K562 (cell line): ENCODE data around the gene KLHL24. TPM values are rescaled to one million over a fixed set of nuclear protein-coding genes. Genes with fewer than 3 reads are reported as not detected.

Experiments used
- ATF1 ChIP-seq, 2 experiments: fragments of 450-650 bp in 1 of 2; IDR thresholded peaks; 2 replicates each; pipeline ENCODE4 v1.6.1; 2016; ENCODE audit warnings: missing compliant biosample characterization in 1 of 2, missing genetic modification characterization in 1 of 2
- BCL6 ChIP-seq: fragments of 250-450 bp; sonication (Bioruptor Pico); IDR thresholded peaks from 2 replicates; pipeline ENCODE4 v1.4.0; 2020
- CBX1 ChIP-seq: sonication (generic); IDR thresholded peaks from 2 replicates; pipeline ENCODE4 v1.6.1; 2016; ENCODE audit warnings: antibody characterized with exemption, low read depth, mild to moderate bottlenecking
- CHD1 ChIP-seq: fragments of 200-600 bp; sonication (generic); IDR thresholded peaks from one replicate; pipeline ENCODE4 v1.6.1; 2012; ENCODE audit warnings: mild to moderate bottlenecking, moderate library complexity, low read length, inconsistent platforms
- CREB3 ChIP-seq: fragments of 450-650 bp; conservative IDR thresholded peaks from 2 replicates; pipeline ENCODE4 v1.6.1; 2016; ENCODE audit warnings: missing genetic modification characterization, low read depth, mild to moderate bottlenecking, missing compliant biosample characterization, moderate library complexity
- HIVEP1 ChIP-seq: fragments of 250-450 bp; sonication (Bioruptor Pico); IDR thresholded peaks from 2 replicates; pipeline ENCODE4 v1.4.0; 2020; ENCODE audit warnings: mild to moderate bottlenecking
- KAT2B ChIP-seq: IDR thresholded peaks from one replicate; pipeline ENCODE4 v1.6.1; 2012; ENCODE audit warnings: low read depth, mild to moderate bottlenecking, control low read depth, inconsistent platforms, low read length, moderate library complexity
- MAX ChIP-seq: sonication (generic); formaldehyde crosslinking; IDR thresholded peaks from 2 replicates; pipeline ENCODE4 v1.9.0; 2022; ENCODE audit warnings: mild to moderate bottlenecking, missing genetic modification reagents
- NR4A1 ChIP-seq, 2 experiments: fragments of 250-450 bp in 1 of 2; fragments of 450-650 bp in 1 of 2; sonication (Bioruptor Pico) in 1 of 2; IDR thresholded peaks; 2 replicates each; pipeline versions ENCODE4 v1.4.0 to v1.6.1; 2016 to 2020; ENCODE audit warnings: mild to moderate bottlenecking in 2 of 2, missing compliant biosample characterization in 1 of 2, missing genetic modification characterization in 1 of 2, moderate library complexity in 1 of 2
- OTX1 ChIP-seq: fragments of 450-650 bp; formaldehyde crosslinking; IDR thresholded peaks from 2 replicates; pipeline ENCODE4 v1.4.0; 2022; ENCODE audit warnings: mild to moderate bottlenecking
- RNF219 ChIP-seq: fragments of 250-450 bp; sonication (Bioruptor Pico); IDR thresholded peaks from 2 replicates; pipeline ENCODE4 v1.5.0; 2022; ENCODE audit warnings: mild to moderate bottlenecking
- TEAD1 ChIP-seq, 2 experiments: fragments of 450-650 bp in 1 of 2; sonication (generic) in 1 of 2; formaldehyde crosslinking; IDR thresholded peaks; 2 replicates each; pipeline versions ENCODE4 v1.4.0 to v1.8.0; 2020 to 2022; ENCODE audit warnings: mild to moderate bottlenecking in 2 of 2, missing genetic modification reagents in 1 of 2
- THRAP3 ChIP-seq: fragments of 450-650 bp; IDR thresholded peaks from 2 replicates; pipeline ENCODE4 v1.6.1; 2016; ENCODE audit warnings: mild to moderate bottlenecking, inconsistent platforms, borderline replicate concordance
- ZFP1 ChIP-seq: fragments of 450-650 bp; formaldehyde crosslinking; IDR thresholded peaks from 2 replicates; pipeline ENCODE4 v1.4.0; 2020; ENCODE audit warnings: mild to moderate bottlenecking, mixed read lengths
- ZFPM2 ChIP-seq: fragments of 250-450 bp; sonication (Bioruptor Pico); IDR thresholded peaks from 2 replicates; pipeline ENCODE4 v1.5.1; 2022; ENCODE audit warnings: mild to moderate bottlenecking
- ZNF134 ChIP-seq: fragments of 250-450 bp; sonication (Bioruptor Pico); conservative IDR thresholded peaks from 2 replicates; pipeline ENCODE4 v1.4.0; 2020
- ZNF280A ChIP-seq: fragments of 450-650 bp; IDR thresholded peaks from 2 replicates; pipeline ENCODE4 v1.6.1; 2018; ENCODE audit warnings: mild to moderate bottlenecking, low read depth; ENCODE audit not compliant: partially characterized antibody
- ZNF444 ChIP-seq: fragments of 250-450 bp; sonication (Bioruptor Pico); IDR thresholded peaks from 2 replicates; pipeline ENCODE4 v1.4.0; 2020; ENCODE audit warnings: mild to moderate bottlenecking, moderate library complexity
- polyA plus RNA-seq, 8 experiments: library from polyadenylated mRNA; depleted of rRNA in 4 of 8; stranded (reverse) in 5 of 8; unstranded in 3 of 8; fragments of >200 nt; fragmentation: Nextera tagmentation in 2 of 8; fragmentation: Illumina TruSeq in 1 of 8; extraction: Ambion mirVana in 2 of 8; extraction: Trizol in 1 of 8; gene quantifications; 2 replicates each; pipeline versions ENCODE4 v1.2.1 to v1.2.3, GENCODE V29; 2011 to 2014; ENCODE audit warnings: inconsistent platforms in 1 of 8, missing spikeins in 1 of 8
- total RNA-seq, 7 experiments: library from RNA; depleted of rRNA in 6 of 7; stranded (reverse); fragments of >200 nt in 6 of 7; fragmentation: Illumina TruSeq in 2 of 7; extraction: Trizol in 2 of 7; gene quantifications; 2 replicates each; pipeline versions ENCODE4 v1.2.1 to v1.2.3, GENCODE V29; 2011 to 2021; ENCODE audit warnings: low replicate concordance in 1 of 7
- TF ChIP-seq, protein P1 (sequence below), 2 experiments: fragments of 450-650 bp; conservative IDR thresholded peaks; 2 replicates each; pipeline ENCODE4 v1.6.1; 2017; ENCODE audit warnings: mild to moderate bottlenecking in 2 of 2, moderate library complexity in 2 of 2
- TF ChIP-seq, protein P2 (sequence below): fragments of 450-650 bp; IDR thresholded peaks from 2 replicates; pipeline ENCODE4 v1.6.1; 2016; ENCODE audit warnings: missing biosample characterization, missing genetic modification characterization

Gene KLHL24
- total and polyA plus RNA-seq, 9 of the 15 experiments (the other 6 are each of a cell fraction or from before 2014, with no cell fraction given): 3.3 to 21.2 (median 14.2) TPM

DNA sequence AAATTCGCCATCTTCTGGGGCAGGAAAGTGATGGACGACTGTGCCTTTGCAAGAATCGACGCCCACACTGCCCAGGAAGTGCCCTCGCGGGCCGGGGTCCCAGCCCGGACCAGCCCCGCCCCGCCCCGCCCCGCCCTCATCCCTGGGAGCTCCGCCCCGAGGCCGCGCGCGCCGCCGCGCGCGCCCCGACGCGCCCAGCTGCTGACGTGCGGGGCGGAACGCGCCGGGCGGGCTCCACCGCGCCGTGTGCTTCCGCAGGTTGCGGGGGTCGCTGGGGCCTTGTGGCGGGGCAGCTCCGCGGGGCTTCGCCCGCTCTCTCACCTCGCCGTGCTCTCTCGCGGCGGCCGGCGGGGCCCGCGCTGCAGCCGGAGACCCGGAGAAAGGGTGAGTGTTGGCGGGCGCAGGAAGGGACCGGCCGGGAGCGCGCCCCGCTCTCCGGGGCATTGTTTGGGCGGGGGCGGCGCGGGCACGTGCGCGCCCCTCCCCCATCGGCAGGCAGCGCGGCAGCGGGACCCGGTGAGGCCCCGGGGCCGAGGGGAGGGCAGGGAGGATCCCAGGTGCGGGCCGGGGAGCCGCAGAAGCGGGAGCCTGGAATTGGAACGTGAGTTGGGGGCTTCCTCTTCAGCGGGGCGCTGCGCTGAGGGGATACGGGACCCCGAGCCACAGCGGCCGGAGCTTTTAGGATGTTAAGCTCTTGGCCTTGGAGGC, 62.3 kb downstream of the KLHL24 start, which contains the start of gene YEATS2 (continued):
- TF ChIP-seq RNF219 (no peak), ATF1 (CRISPR knock-in tag; IDR thresholded peaks at IDR 0.05) (no peak), ATF1 (tag; IDR thresholded peaks at IDR 0.05) (peak; percentile 57), ZFP1 (CRISPR knock-in tag) (no peak), ZNF444 (CRISPR knock-in tag) (no peak), MAX (CRISPR knock-in tag) (peak; percentile 91), TEAD1 (CRISPR knock-in tag; IDR thresholded peaks at IDR 0.05) (peak in 1 of 2 experiments; percentile 52; a peak in 1 of 4 replicates), ZFPM2 (CRISPR knock-in tag) (no peak), CBX1 (peak; percentile 72; the same call in 1 of the 2 replicates), NR4A1 (CRISPR knock-in tag; IDR thresholded peaks at IDR 0.05) (no peak), NR4A1 (tag; IDR thresholded peaks at IDR 0.05) (peak; percentile 38; the same call in 1 of the 2 replicates), THRAP3 (no peak), CHD1 (no peak), HIVEP1 (CRISPR knock-in tag) (no peak), ZNF280A (no peak), BCL6 (no peak), KAT2B (no peak), ZNF134 (CRISPR knock-in tag) (no peak), OTX1 (CRISPR knock-in tag) (no peak), CREB3 (tag) (no peak)
- TF ChIP-seq, protein P1, sequence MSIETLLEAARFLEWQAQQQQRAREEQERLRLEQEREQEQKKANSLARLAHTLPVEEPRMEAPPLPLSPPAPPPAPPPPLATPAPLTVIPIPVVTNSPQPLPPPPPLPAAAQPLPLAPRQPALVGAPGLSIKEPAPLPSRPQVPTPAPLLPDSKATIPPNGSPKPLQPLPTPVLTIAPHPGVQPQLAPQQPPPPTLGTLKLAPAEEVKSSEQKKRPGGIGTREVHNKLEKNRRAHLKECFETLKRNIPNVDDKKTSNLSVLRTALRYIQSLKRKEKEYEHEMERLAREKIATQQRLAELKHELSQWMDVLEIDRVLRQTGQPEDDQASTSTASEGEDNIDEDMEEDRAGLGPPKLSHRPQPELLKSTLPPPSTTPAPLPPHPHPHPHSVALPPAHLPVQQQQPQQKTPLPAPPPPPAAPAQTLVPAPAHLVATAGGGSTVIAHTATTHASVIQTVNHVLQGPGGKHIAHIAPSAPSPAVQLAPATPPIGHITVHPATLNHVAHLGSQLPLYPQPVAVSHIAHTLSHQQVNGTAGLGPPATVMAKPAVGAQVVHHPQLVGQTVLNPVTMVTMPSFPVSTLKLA (conservative IDR thresholded peaks at IDR 0.05): peak; percentile 62 to 84
- TF ChIP-seq, protein P2, sequence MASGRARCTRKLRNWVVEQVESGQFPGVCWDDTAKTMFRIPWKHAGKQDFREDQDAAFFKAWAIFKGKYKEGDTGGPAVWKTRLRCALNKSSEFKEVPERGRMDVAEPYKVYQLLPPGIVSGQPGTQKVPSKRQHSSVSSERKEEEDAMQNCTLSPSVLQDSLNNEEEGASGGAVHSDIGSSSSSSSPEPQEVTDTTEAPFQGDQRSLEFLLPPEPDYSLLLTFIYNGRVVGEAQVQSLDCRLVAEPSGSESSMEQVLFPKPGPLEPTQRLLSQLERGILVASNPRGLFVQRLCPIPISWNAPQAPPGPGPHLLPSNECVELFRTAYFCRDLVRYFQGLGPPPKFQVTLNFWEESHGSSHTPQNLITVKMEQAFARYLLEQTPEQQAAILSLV (tag): no peak
